Liver (tissue), 9 donors: ENCODE data around the gene PKIG. TPM values are rescaled to one million over a fixed set of nuclear protein-coding genes. Genes with fewer than 3 reads are reported as not detected.
"Not testable (repeated sequence)": the region's sequence is repeated elsewhere in the genome, so short reads cannot be mapped to it uniquely, and the experiment has no call there.

Source experiments
- DNase-seq: peaks from one replicate; pipeline ENCODE4 v3.0.0-alpha.2; 2017; ENCODE audit warnings: low spot score
- H3K27ac ChIP-seq, 2 donors: one replicate each; pipeline ENCODE4 v1.7.0; 2013; ENCODE audit warnings: inconsistent platforms in 2 of 2, low read length in 2 of 2, control low read depth in 1 of 2, low read depth in 1 of 2, mild to moderate bottlenecking in 1 of 2
- H3K27me3 ChIP-seq, 4 donors: one replicate each; pipeline versions ENCODE4 v1.6.1 to v1.7.0; 2013; ENCODE audit warnings: low read length in 3 of 4, inconsistent platforms in 1 of 4, mild to moderate bottlenecking in 1 of 4, moderate library complexity in 1 of 4; ENCODE audit not compliant: control insufficient read depth in 4 of 4, insufficient read depth in 4 of 4
- H3K36me3 ChIP-seq, 4 donors: one replicate each; pipeline versions ENCODE4 v1.6.1 to v1.7.0; 2013; ENCODE audit warnings: low read length in 3 of 4, mild to moderate bottlenecking in 3 of 4, low read depth in 1 of 4, moderate library complexity in 1 of 4; ENCODE audit not compliant: control insufficient read depth in 4 of 4, insufficient read depth in 3 of 4
- H3K4me1 ChIP-seq, 4 donors: one replicate each; pipeline versions ENCODE4 v1.6.1 to v1.7.0; 2013; ENCODE audit warnings: low read length in 3 of 4, mild to moderate bottlenecking in 3 of 4, moderate library complexity in 1 of 4; ENCODE audit not compliant: control insufficient read depth in 4 of 4, insufficient read depth in 4 of 4
- H3K4me3 ChIP-seq, 3 donors: one replicate each; pipeline versions ENCODE4 v1.6.1 to v1.7.0; 2013; ENCODE audit warnings: low read length in 3 of 3, control low read depth in 1 of 3, low read depth in 1 of 3, mild to moderate bottlenecking in 1 of 3
- H3K9ac ChIP-seq, 2 donors: one replicate each; pipeline ENCODE4 v1.7.0; 2013; ENCODE audit warnings: low read length in 2 of 2, mild to moderate bottlenecking in 2 of 2, moderate library complexity in 2 of 2, control low read depth in 1 of 2, low read depth in 1 of 2
- H3K9me3 ChIP-seq, 4 donors: one replicate each; pipeline versions ENCODE4 v1.6.1 to v1.7.0; 2013; ENCODE audit warnings: low read length in 3 of 4; ENCODE audit not compliant: control insufficient read depth in 4 of 4
- ATF3 ChIP-seq: IDR thresholded peaks from 2 replicates; pipeline ENCODE4 v1.6.1; 2016; ENCODE audit warnings: antibody characterized with exemption
- EGR1 ChIP-seq, 2 donors: IDR thresholded peaks; 2 replicates each; pipeline ENCODE4 v1.6.1; 2016 to 2018; ENCODE audit warnings: antibody characterized with exemption in 2 of 2, low read depth in 2 of 2
- FOXA1 ChIP-seq: IDR thresholded peaks from 2 replicates; pipeline ENCODE4 v1.6.1; 2016; ENCODE audit warnings: antibody characterized with exemption
- FOXA2 ChIP-seq: IDR thresholded peaks from 2 replicates; pipeline ENCODE4 v1.6.1; 2016; ENCODE audit warnings: antibody characterized with exemption
- GABPA ChIP-seq, 2 donors: IDR thresholded peaks in 1 of 2; conservative IDR thresholded peaks in 1 of 2; 2 replicates each; pipeline ENCODE4 v1.6.1; 2016; ENCODE audit warnings: antibody characterized with exemption in 2 of 2, mild to moderate bottlenecking in 1 of 2, moderate library complexity in 1 of 2
- HNF4A ChIP-seq, 2 donors: conservative IDR thresholded peaks; 2 replicates each; pipeline ENCODE4 v1.6.1; 2016; ENCODE audit warnings: antibody characterized with exemption in 2 of 2, mild to moderate bottlenecking in 2 of 2
- HNF4G ChIP-seq: IDR thresholded peaks from 2 replicates; pipeline ENCODE4 v1.6.1; 2016; ENCODE audit warnings: antibody characterized with exemption
- JUND ChIP-seq, 2 donors: IDR thresholded peaks; 2 replicates each; pipeline ENCODE4 v1.6.1; 2016; ENCODE audit warnings: antibody characterized with exemption in 2 of 2
- NR2F2 ChIP-seq: IDR thresholded peaks from 2 replicates; pipeline ENCODE4 v1.6.1; 2016; ENCODE audit warnings: antibody characterized with exemption
- RAD21 ChIP-seq, 2 donors: IDR thresholded peaks; 2 replicates each; pipeline ENCODE4 v1.6.1; 2016; ENCODE audit warnings: antibody characterized with exemption in 2 of 2, mild to moderate bottlenecking in 2 of 2
- RXRA ChIP-seq, 2 donors: IDR thresholded peaks; 2 replicates each; pipeline ENCODE4 v1.6.1; 2017 to 2018; ENCODE audit warnings: antibody characterized with exemption in 2 of 2, mild to moderate bottlenecking in 1 of 2
- SP1 ChIP-seq: IDR thresholded peaks from 2 replicates; pipeline ENCODE4 v1.6.1; 2018; ENCODE audit warnings: antibody characterized with exemption, mild to moderate bottlenecking
- TAF1 ChIP-seq: conservative IDR thresholded peaks from 2 replicates; pipeline ENCODE4 v1.6.1; 2016; ENCODE audit warnings: antibody characterized with exemption, mild to moderate bottlenecking
- WGBS: extraction: QIAGEN DNeasy Blood & Tissue Kit; methylation state at CpG from one replicate; pipeline ENCODE4 v1.1.7; 2013; 5-methylcytosine and 5-hydroxymethylcytosine counted together
- polyA plus RNA-seq, 2 donors: library from polyadenylated mRNA; stranded (reverse) in 1 of 2; unstranded in 1 of 2; fragments of 200-250 nt in 1 of 2; fragments of >200 nt in 1 of 2; fragmentation: Nextera tagmentation in 1 of 2; extraction: Ambion mirVana in 1 of 2; gene quantifications; one replicate each; pipeline versions ENCODE4 v1.2.1 to v1.2.3, GENCODE V29; 2013 to 2015
- total RNA-seq, 2 donors: library from RNA; depleted of rRNA; stranded (reverse); fragments of >200 nt; gene quantifications; one replicate each; pipeline ENCODE4 v1.2.3, GENCODE V29; 2014
- TF ChIP-seq, protein P1 (sequence below): IDR thresholded peaks from 2 replicates; pipeline ENCODE4 v1.6.1; 2016; ENCODE audit warnings: antibody characterized with exemption
- TF ChIP-seq, protein P2 (sequence below): fragments of 150-350 bp; IDR thresholded peaks from 2 replicates; pipeline ENCODE4 v1.5.1; 2017; ENCODE audit warnings: improper control_type of control experiment, low read depth, low read length; ENCODE audit not compliant: missing input control
- donor health status: healthy.
- donor health status: healthy.
- donor health status: healthy.
- donor health status: healthy.
- donor health status: healthy.

PKIG gene
- total and polyA plus RNA-seq, 4 donors, result 10.6 to 24.3 (median 23.4) TPM

DNA sequence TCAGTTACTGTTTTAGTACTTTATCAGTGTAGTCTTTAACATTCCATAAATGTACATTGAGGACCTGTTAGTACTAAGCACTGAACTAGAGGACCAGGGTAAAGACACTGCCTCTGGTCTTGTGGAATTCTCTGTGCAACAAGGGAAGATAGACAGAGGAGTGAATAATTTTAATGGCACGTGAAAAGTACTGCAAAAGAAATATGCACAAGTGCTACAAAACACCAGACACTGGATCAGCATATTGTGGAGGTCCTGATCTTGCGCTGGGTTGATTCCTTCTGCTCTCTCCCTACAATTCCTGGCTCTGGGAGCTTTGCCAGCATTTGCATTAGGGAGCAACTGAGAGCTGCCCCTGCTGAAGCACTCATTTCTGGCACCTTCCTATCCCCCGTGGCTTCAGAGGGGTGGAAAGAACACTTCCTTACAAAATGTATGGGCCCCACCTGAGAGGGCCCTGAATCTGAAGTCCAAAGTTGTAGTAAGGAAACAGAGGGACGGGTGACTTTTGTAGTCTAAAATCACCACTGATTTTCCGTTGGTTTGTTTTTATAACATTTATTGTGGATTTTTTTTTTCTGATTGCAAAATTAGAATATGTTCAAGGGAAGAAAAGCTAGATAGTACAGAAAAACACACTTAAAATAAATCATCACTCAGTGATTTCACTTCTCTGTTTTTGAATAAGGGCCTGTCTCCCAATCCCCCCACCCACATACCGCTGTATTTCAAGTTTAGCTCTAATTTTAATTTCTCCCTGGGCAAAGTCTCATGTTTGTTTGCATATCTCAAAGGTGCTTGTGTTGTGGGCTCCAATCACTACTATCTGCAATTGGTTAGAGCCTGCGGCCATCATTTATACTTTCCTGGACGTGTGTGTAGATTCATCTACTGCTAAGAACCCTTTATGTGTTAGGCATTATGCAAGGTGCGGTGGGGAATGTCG, 4.9 kb downstream of the PKIG start:
- peaks cover 0 to 15% (median 5%) of the 10 kb centered on the region in 4 donors for H3K36me3 ChIP-seq
- 66% methylated on average over 10 of the region's 10 CpGs for WGBS
- H3K9me3 ChIP-seq, result no peaks in the 10 kb centered on the region
- DNase-seq, result no peak
- TF ChIP-seq HNF4A (conservative IDR thresholded peaks at IDR 0.05) (peak in 1 of 2 donors; percentile 41), SP1 (peak; percentile 37)
- TF ChIP-seq, protein P1, sequence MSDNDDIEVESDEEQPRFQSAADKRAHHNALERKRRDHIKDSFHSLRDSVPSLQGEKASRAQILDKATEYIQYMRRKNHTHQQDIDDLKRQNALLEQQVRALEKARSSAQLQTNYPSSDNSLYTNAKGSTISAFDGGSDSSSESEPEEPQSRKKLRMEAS, result no peak
- no peak overlapping the region for H3K27ac ChIP-seq
- H3K4me3 ChIP-seq, result no peak overlapping the region
- no peaks in the 10 kb centered on the region for H3K27me3 ChIP-seq
- peaks cover 0 to 5% (median 1%) of the 10 kb centered on the region in 4 donors for H3K4me1 ChIP-seq
- H3K9ac ChIP-seq, result no peak overlapping the region

GRCh38 chr20:44588321-44588720, 5.9 kb downstream of the PKIG start:
- H3K4me1 ChIP-seq, H3K4me3 ChIP-seq, DNase-seq: not testable (repeated sequence)

DNA sequence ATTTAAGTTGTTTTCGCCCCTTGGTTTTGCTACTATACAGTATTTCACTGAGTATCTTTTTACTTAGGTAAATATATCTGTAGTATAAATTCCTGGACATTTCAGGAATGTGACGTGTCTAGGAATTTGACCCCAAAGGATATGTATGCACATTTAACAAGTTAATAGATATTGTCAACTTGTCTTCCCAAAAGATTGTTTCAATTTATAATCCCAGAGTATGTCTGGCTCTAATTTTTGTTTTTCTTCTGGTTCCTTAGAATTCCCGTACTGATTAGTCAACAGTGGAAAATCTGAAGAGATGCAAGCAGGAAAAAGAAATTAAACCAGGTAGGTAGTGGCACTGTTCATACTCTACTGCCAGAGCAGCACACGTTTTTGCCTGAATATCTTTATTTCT, 7.2 kb downstream of the PKIG start:
- 92% methylated on average over 4 of the region's 4 CpGs for WGBS
- no peak for DNase-seq
- TF ChIP-seq HNF4G (no peak), GABPA (IDR thresholded peaks at IDR 0.05 in 1 of 2, conservative IDR thresholded peaks at IDR 0.05 in 1 of 2) (no peak), FOXA1 (no peak), ATF3 (no peak), TAF1 (no peak), JUND (IDR thresholded peaks at IDR 0.05) (no peak), NR2F2 (no peak), HNF4A (conservative IDR thresholded peaks at IDR 0.05) (no peak), FOXA2 (no peak), EGR1 (IDR thresholded peaks at IDR 0.05; ENCODE audit: low read depth in 2 of 2) (no peak), RAD21 (IDR thresholded peaks at IDR 0.05) (no peak), RXRA (IDR thresholded peaks at IDR 0.05) (no peak)
- TF ChIP-seq, protein P2, sequence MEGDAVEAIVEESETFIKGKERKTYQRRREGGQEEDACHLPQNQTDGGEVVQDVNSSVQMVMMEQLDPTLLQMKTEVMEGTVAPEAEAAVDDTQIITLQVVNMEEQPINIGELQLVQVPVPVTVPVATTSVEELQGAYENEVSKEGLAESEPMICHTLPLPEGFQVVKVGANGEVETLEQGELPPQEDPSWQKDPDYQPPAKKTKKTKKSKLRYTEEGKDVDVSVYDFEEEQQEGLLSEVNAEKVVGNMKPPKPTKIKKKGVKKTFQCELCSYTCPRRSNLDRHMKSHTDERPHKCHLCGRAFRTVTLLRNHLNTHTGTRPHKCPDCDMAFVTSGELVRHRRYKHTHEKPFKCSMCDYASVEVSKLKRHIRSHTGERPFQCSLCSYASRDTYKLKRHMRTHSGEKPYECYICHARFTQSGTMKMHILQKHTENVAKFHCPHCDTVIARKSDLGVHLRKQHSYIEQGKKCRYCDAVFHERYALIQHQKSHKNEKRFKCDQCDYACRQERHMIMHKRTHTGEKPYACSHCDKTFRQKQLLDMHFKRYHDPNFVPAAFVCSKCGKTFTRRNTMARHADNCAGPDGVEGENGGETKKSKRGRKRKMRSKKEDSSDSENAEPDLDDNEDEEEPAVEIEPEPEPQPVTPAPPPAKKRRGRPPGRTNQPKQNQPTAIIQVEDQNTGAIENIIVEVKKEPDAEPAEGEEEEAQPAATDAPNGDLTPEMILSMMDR, result no peak
- TF ChIP-seq, protein P1, result no peak
- peaks cover 0 to 17% (median 5%) of the 10 kb centered on the region in 4 donors for H3K36me3 ChIP-seq
- peaks cover 0 to 5% (median 1%) of the 10 kb centered on the region in 4 donors for H3K4me1 ChIP-seq
- H3K4me3 ChIP-seq, result no peak overlapping the region
- no peaks in the 10 kb centered on the region for H3K27me3 ChIP-seq
- H3K27ac ChIP-seq, result no peak overlapping the region
- no peaks in the 10 kb centered on the region for H3K9me3 ChIP-seq
- H3K9ac ChIP-seq, result no peak overlapping the region

More at GRCh38 chr20:44588321-44588720, 5.9 kb downstream of the PKIG start:
- not testable (repeated sequence) for H3K9me3 ChIP-seq, H3K9ac ChIP-seq, H3K27me3 ChIP-seq, H3K27ac ChIP-seq
- WGBS, result 98% methylated on average over 9 of the region's 9 CpGs
- peaks cover 0 to 17% (median 5%) of the 10 kb centered on the region in 4 donors for H3K36me3 ChIP-seq
